PC-3 (cell line): ENCODE measurements around the gene RPS3A. TPM values are rescaled to one million over a fixed set of nuclear protein-coding genes. Genes with fewer than 3 reads are reported as not detected.

Experiments used
- ATAC-seq: fragments of 200-7000 bp; cut with Tn5 transposase; 2 replicates; pipeline ENCODE4 v1.9.1; 2020; ENCODE audit warnings: mild to moderate bottlenecking, moderate library complexity
- BruUV-seq: library from RNA; stranded (reverse); fragments of 400-500 nt; replicated peaks from 2 replicates; lab custom pipeline; 2021; lab: Mats Ljungman, UMichigan
- CTCF ChIA-PET: fragments of 300-600 bp; sonication (Branson Sonifier 250); formaldehyde crosslinking; loops from one replicate; lab custom pipeline; 2022; ENCODE audit warnings: antibody characterized with exemption; lab: Charles Lee
- POLR2A ChIA-PET: fragments of 300-600 bp; sonication (Branson Sonifier 250); formaldehyde crosslinking; loops from one replicate; lab custom pipeline; 2022; ENCODE audit warnings: antibody characterized with exemption; ENCODE audit not compliant: unreplicated experiment; lab: Charles Lee
- DNase-seq: peaks from one replicate; pipeline ENCODE4 v3.0.0-alpha.2; 2015
- H2AFZ ChIP-seq: fragments of 300-600 bp; sonication (generic); 2 replicates; pipeline ENCODE4 v1.6.0; 2016; ENCODE audit warnings: antibody characterized with exemption, low read length
- H3F3A ChIP-seq: fragments of 300-600 bp; sonication (generic); one replicate; pipeline ENCODE4 v1.6.0; 2017; ENCODE audit warnings: antibody characterized with exemption, low read length, control low read depth, mild to moderate bottlenecking; ENCODE audit not compliant: unreplicated experiment
- H3K27ac ChIP-seq: fragments of 300-600 bp; sonication (generic); 2 replicates; pipeline ENCODE4 v1.5.1; 2016; ENCODE audit warnings: mild to moderate bottlenecking, low read length
- H3K27me3 ChIP-seq: fragments of 300-600 bp; sonication (generic); 2 replicates; pipeline ENCODE4 v1.6.1; 2016; ENCODE audit warnings: low read length, mixed read lengths
- H3K36me3 ChIP-seq: fragments of 300-600 bp; sonication (generic); 2 replicates; pipeline ENCODE4 v1.6.1; 2016; ENCODE audit warnings: low read depth, mixed run types, low read length, mixed read lengths
- H3K4me1 ChIP-seq: fragments of 300-600 bp; sonication (generic); 2 replicates; pipeline ENCODE4 v1.5.1; 2016; ENCODE audit warnings: low read length; ENCODE audit not compliant: insufficient read depth
- H3K4me2 ChIP-seq: fragments of 300-600 bp; sonication (generic); 2 replicates; pipeline ENCODE4 v1.6.0; 2016; ENCODE audit warnings: low read length
- H3K4me3 ChIP-seq: fragments of 300-600 bp; sonication (generic); 2 replicates; pipeline ENCODE4 v1.5.1; 2016; ENCODE audit warnings: mild to moderate bottlenecking, low read length, mixed read lengths
- H3K79me2 ChIP-seq: fragments of 300-600 bp; sonication (generic); 2 replicates; pipeline ENCODE4 v1.6.1; 2017; ENCODE audit warnings: low read length, mixed read lengths
- H3K9ac ChIP-seq: fragments of 300-600 bp; sonication (generic); 2 replicates; pipeline ENCODE4 v1.6.0; 2016; ENCODE audit warnings: mild to moderate bottlenecking, low read length
- H3K9me2 ChIP-seq: fragments of 300-600 bp; sonication (generic); replicated peaks from 2 replicates; pipeline ENCODE4 v1.6.1; 2016; ENCODE audit warnings: mixed run types, low read length, mixed read lengths
- H3K9me3 ChIP-seq: fragments of 300-600 bp; sonication (generic); 2 replicates; pipeline ENCODE4 v1.6.1; 2016; ENCODE audit warnings: low read length, mixed read lengths
- H4K20me1 ChIP-seq: fragments of 300-600 bp; sonication (generic); 2 replicates; pipeline ENCODE4 v1.6.1; 2016; ENCODE audit warnings: low read length, mixed read lengths
- CTCF ChIP-seq: fragments of 300-600 bp; sonication (generic); conservative IDR thresholded peaks from 2 replicates; pipeline ENCODE4 v1.5.1; 2017; ENCODE audit warnings: antibody characterized with exemption, low read depth, mild to moderate bottlenecking, low read length
- EZH2 ChIP-seq: fragments of 300-600 bp; sonication (generic); IDR thresholded peaks from one replicate; pipeline ENCODE4 v1.6.1; 2017; ENCODE audit warnings: antibody characterized with exemption, mild to moderate bottlenecking, low read length; ENCODE audit not compliant: unreplicated experiment
- EZH2phosphoT487 ChIP-seq: fragments of 300-600 bp; sonication (generic); IDR thresholded peaks from 2 replicates; pipeline ENCODE4 v1.6.1; 2018; ENCODE audit warnings: mild to moderate bottlenecking, antibody characterized with exemption, low read length, borderline replicate concordance
- intact Hi-C: fragments of 100-400 bp; cut with micrococcal nuclease; formaldehyde crosslinking; loops from 2 replicates; pipeline ENCODE4 v1.9.0; 2023
- total RNA-seq: library from RNA; depleted of rRNA; stranded (reverse); fragments of >200 nt; gene quantifications from 2 replicates; pipeline ENCODE4 v1.2.3, GENCODE V29; 2014

RPS3A gene
- total RNA-seq, 1 experiment from 2014 or later = 560 TPM

- H3K9me2 ChIP-seq = no peaks in the 10 kb centered on the region
- no peaks in the 10 kb centered on the region for H3K27me3 ChIP-seq
- DNase-seq (peak; percentile 72), ATAC-seq (peak; percentile 67)
- H3K79me2 ChIP-seq = no peaks in the 10 kb centered on the region
- H3K4me2 ChIP-seq = no peak overlapping the region
- BruUV-seq = no TSS peak
- H4K20me1 ChIP-seq = no peaks in the 10 kb centered on the region
- no peak overlapping the region for H3K4me3 ChIP-seq
- ChIA-PET CTCF (interaction anchor here (0.6 to 1.0 kb wide), 9 partner anchors 41 to 495 kb away, joined by 3 to 7 read pairs (median 3); no protein-coding TSS in a partner anchor), POLR2A (interaction anchor here (0.5 kb wide), 1 partner anchor 290 kb away, joined by 5 read pairs; no protein-coding TSS in a partner anchor)
- H2AFZ ChIP-seq = no peak overlapping the region
- no peaks in the 10 kb centered on the region for H3K9me3 ChIP-seq
- no peak for TF ChIP-seq EZH2
- TF ChIP-seq CTCF = peak; percentile 76
- TF ChIP-seq EZH2phosphoT487 = no peak
- peaks cover 13% of the 10 kb centered on the region; the same call in 1 of the 2 replicates for H3K36me3 ChIP-seq
- H3K27ac ChIP-seq = no peak overlapping the region
- H3K4me1 ChIP-seq = no peaks in the 10 kb centered on the region
- H3F3A ChIP-seq = no peaks in the 10 kb centered on the region
- intact Hi-C loops = loop anchor here (1.0 to 10.0 kb wide), 3 partner anchors 245 to 1267 kb away; no protein-coding TSS in a partner anchor
- no peak overlapping the region for H3K9ac ChIP-seq
These were observed 18.0 kb downstream of the RPS3A start for GRCh38 chr4:151117371-151117962.

- H3K36me3 ChIP-seq = peaks cover 5% of the 10 kb centered on the region; the same call in 1 of the 2 replicates
- no peak for ATAC-seq
- no peak overlapping the region for H3K4me3 ChIP-seq
- no peaks in the 10 kb centered on the region for H3K4me1 ChIP-seq
- H3K4me2 ChIP-seq = no peak overlapping the region
- POLR2A ChIA-PET = no interaction called here
- H3K9me2 ChIP-seq = no peaks in the 10 kb centered on the region
- no peak overlapping the region for H3K9ac ChIP-seq
- no peaks in the 10 kb centered on the region for H3K9me3 ChIP-seq
- no peak overlapping the region for H2AFZ ChIP-seq
- no TSS peak for BruUV-seq
- CTCF ChIA-PET = no interaction called here
- intact Hi-C loops = no loop called here
- no peaks in the 10 kb centered on the region for H3F3A ChIP-seq
- no peaks in the 10 kb centered on the region for H4K20me1 ChIP-seq
- no peaks in the 10 kb centered on the region for H3K27me3 ChIP-seq
- DNase-seq = no peak
- H3K27ac ChIP-seq = no peak overlapping the region
- TF ChIP-seq EZH2phosphoT487 = no peak
- no peak for TF ChIP-seq CTCF
- TF ChIP-seq EZH2 = no peak
- H3K79me2 ChIP-seq = no peaks in the 10 kb centered on the region
These were observed 30.4 kb downstream of the RPS3A start for GRCh38 chr4:151129796-151130195.

- no peaks in the 10 kb centered on the region for H3K27me3 ChIP-seq
- CTCF ChIA-PET = no interaction called here
These were observed 33.9 kb downstream of the RPS3A start for GRCh38 chr4:151133311-151133710.

More at GRCh38 chr4:151133311-151133710, 33.9 kb downstream of the RPS3A start:
- no peaks in the 10 kb centered on the region for H4K20me1 ChIP-seq
- no peak overlapping the region for H2AFZ ChIP-seq
- no peak overlapping the region for H3K4me3 ChIP-seq
- POLR2A ChIA-PET = no interaction called here
- no peak for ATAC-seq
- no peak overlapping the region for H3K9ac ChIP-seq
- intact Hi-C loops = no loop called here
- no peak for DNase-seq
- H3K4me2 ChIP-seq = no peak overlapping the region
- H3K9me2 ChIP-seq = no peaks in the 10 kb centered on the region
- H3F3A ChIP-seq = no peaks in the 10 kb centered on the region
- H3K4me1 ChIP-seq = no peaks in the 10 kb centered on the region
- no peak overlapping the region for H3K27ac ChIP-seq
- no TSS peak for BruUV-seq
- TF ChIP-seq CTCF (no peak), EZH2 (no peak), EZH2phosphoT487 (no peak)
- H3K9me3 ChIP-seq = no peaks in the 10 kb centered on the region
- peaks cover 5% of the 10 kb centered on the region; the same call in 1 of the 2 replicates for H3K36me3 ChIP-seq
- no peaks in the 10 kb centered on the region for H3K79me2 ChIP-seq
